WI38 (cell line): ENCODE measurements around the gene HCN2.

Experiments
- H3K4me3 ChIP-seq: 2 replicates; pipeline ENCODE4 v1.5.1; 2011; ENCODE audit warnings: low read depth, mild to moderate bottlenecking, control low read depth, low read length
- TF ChIP-seq, protein P1 (sequence below): IDR thresholded peaks from 2 replicates; pipeline ENCODE4 v1.5.1; 2012; ENCODE audit warnings: low read depth, mild to moderate bottlenecking, control low read depth, low read length

The HCN2 gene

DNA sequence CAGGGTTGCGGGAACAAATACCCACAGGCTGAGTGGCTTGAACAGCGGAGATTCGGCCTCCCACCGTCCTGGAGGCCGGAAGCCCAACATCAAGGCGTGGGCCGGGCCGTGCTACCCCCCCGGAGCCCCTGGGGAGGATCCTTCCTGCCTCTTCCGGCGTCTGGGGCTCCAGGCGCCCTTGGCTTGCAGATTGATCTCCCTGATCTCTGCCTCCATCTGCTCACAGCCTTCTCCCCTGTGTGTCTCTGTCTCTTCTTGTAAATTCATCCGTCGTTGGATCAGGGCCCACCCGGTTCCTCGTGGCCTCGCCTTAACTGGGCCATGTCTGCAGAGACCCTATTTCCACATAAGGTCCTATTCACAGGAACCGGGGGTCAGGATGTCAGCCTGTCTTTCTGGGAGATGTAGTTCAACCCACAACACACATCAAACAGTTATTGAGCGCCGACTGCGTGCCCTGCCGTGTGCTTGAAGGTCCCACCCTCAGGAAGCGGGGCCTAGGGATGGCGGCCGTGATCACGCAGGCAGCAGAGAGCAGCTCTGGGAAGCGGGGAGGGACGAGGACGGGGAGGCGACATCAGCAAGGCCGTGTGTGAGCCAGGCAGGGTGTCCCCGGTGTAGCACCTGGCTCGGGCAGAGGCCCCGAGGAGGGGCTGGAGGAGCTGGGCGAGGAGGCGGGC, 21.3 kb downstream of the HCN2 start:
- TF ChIP-seq, protein P1, sequence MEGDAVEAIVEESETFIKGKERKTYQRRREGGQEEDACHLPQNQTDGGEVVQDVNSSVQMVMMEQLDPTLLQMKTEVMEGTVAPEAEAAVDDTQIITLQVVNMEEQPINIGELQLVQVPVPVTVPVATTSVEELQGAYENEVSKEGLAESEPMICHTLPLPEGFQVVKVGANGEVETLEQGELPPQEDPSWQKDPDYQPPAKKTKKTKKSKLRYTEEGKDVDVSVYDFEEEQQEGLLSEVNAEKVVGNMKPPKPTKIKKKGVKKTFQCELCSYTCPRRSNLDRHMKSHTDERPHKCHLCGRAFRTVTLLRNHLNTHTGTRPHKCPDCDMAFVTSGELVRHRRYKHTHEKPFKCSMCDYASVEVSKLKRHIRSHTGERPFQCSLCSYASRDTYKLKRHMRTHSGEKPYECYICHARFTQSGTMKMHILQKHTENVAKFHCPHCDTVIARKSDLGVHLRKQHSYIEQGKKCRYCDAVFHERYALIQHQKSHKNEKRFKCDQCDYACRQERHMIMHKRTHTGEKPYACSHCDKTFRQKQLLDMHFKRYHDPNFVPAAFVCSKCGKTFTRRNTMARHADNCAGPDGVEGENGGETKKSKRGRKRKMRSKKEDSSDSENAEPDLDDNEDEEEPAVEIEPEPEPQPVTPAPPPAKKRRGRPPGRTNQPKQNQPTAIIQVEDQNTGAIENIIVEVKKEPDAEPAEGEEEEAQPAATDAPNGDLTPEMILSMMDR = no peak
- H3K4me3 ChIP-seq = no peak overlapping the region

DNA sequence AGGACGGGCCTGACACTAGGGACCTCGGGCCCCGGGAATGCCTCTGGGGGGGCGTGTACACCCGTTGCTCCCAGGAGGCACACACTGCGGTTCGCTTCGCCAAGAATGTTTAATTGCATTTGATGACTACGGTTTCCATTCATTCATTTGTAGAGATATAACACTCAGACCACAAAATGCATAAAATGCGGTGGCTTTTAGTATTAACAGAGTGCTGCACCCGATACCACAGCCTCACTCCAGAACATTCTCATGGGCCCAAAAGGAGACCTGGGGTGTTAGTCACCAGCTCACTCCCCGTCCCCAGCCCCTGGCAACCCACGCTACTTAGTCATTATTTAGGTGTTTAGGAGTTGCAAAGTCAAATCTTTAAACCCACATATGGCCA, 21.8 kb downstream of the HCN2 start:
- TF ChIP-seq, protein P1 = no peak
- H3K4me3 ChIP-seq = no peak overlapping the region

DNA sequence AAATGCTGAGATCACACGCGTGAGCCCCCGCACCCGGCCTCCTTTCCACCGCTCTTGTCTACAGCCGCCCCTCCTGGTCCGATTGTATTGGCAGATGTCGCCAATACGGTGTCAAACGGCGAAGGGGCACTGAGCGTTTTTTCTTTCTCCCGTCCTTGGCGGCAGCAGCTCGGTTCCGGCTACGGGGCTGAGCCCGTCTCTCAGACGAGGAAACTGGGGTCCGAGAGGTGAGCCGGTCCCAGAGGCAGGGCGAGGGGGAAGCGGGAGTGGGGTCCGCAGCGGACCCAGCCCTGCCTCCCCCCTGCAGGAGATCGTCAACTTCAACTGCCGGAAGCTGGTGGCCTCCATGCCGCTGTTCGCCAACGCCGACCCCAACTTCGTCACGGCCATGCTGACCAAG, 23.3 kb downstream of the HCN2 start:
- TF ChIP-seq, protein P1 = no peak
- no peak overlapping the region for H3K4me3 ChIP-seq

DNA sequence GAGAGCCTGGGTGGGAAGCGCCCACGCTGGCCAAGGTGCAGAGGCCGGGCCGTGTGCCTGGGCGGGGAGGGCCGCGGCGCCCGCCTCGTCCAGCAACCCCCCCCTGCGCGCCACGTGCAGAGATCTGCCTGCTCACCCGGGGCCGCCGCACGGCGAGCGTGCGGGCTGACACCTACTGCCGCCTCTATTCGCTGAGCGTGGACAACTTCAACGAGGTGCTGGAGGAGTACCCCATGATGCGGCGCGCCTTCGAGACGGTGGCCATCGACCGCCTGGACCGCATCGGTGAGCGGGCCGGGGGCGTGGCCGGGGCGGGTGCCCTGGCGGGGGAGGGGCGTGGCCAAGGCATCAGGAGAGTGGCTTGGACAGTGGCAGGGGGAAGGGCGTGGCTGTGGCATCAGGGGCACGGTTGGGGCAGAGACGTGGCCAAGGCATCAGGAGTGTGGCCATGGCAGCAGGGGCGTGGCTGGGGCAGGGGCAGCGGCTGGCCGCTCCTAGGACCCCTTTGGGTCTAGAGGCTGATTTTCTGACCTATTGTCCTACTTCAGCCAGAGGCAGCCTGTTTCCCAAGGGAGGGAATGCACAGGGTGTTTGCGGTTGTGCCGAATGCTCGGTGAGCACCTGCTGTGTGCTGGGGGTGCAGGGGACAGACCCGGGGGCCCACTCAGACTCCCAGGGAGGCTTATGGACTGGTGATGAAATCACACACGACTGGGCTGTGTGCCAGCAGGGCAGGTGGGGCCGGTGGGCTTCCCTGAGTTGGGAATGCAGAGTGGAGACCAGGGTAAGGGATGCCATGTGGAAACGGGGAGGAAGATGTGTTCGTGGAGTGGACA, 24.3 kb downstream of the HCN2 start:
- TF ChIP-seq, protein P1 = no peak
- no peak overlapping the region for H3K4me3 ChIP-seq

DNA sequence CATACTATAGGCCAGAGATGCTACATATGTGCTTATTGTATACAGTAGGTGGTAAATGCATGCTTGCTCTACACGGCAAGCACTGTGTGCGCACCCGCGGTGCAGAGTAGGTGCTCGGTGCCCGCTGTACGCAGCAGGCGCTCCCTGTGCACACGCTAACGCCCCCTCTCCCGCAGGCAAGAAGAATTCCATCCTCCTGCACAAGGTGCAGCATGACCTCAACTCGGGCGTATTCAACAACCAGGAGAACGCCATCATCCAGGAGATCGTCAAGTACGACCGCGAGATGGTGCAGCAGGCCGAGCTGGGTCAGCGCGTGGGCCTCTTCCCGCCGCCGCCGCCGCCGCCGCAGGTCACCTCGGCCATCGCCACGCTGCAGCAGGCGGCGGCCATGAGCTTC, 25.9 kb downstream of the HCN2 start:
- TF ChIP-seq, protein P1 = no peak
- no peak overlapping the region for H3K4me3 ChIP-seq

DNA sequence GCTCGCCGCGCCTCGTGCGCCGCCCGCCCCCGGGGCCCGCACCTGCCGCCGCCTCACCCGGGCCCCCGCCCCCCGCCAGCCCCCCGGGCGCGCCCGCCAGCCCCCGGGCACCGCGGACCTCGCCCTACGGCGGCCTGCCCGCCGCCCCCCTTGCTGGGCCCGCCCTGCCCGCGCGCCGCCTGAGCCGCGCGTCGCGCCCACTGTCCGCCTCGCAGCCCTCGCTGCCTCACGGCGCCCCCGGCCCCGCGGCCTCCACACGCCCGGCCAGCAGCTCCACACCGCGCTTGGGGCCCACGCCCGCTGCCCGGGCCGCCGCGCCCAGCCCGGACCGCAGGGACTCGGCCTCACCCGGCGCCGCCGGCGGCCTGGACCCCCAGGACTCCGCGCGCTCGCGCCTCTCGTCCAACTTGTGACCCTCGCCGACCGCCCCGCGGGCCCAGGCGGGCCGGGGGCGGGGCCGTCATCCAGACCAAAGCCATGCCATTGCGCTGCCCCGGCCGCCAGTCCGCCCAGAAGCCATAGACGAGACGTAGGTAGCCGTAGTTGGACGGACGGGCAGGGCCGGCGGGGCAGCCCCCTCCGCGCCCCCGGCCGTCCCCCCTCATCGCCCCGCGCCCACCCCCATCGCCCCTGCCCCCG, 26.5 kb downstream of the HCN2 start:
- no peak overlapping the region for H3K4me3 ChIP-seq
- TF ChIP-seq, protein P1 = no peak
